Ovary (tissue), 3 donors: ENCODE measurements around the gene DEFB121.

Source experiments
- EP300 ChIP-seq: sonication (generic); formaldehyde crosslinking; IDR thresholded peaks from one replicate; pipeline ENCODE4 v1.6.1; 2017; ENCODE audit warnings: antibody characterized with exemption
- POLR2A ChIP-seq: fragments of 450-650 bp; IDR thresholded peaks from one replicate; pipeline ENCODE4 v1.6.1; 2017; ENCODE audit warnings: antibody characterized with exemption, mild to moderate bottlenecking, moderate library complexity
- TF ChIP-seq, protein P1 (sequence below), 3 donors: fragments of 450-650 bp in 2 of 3; fragments of 200-600 bp in 1 of 3; IDR thresholded peaks; one replicate each; pipeline versions ENCODE4 v1.5.1 to v1.8.0; 2016 to 2022; ENCODE audit warnings: antibody characterized with exemption in 3 of 3, mild to moderate bottlenecking in 1 of 3
- donor health status: DM: no; HTN: no; CAD: no.

DNA sequence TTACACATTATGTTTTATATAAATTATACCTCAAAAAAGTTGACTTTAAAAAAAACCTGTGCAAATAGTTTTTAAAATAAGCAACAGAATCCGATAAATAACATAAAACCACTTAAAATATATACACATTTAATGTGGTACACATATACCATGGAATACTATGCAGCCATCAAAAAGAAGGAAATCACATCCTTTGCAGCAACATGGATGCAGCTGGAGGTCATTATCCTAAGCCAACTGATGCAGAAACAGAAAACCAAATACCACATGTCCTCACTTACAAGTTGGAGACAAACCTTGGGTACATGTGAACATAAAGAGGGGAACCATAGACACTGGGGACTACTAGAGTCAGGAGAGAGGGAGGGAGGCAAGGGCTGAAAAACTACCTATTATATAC is 4.0 kb upstream of the DEFB121 start:
- TF ChIP-seq, protein P1, sequence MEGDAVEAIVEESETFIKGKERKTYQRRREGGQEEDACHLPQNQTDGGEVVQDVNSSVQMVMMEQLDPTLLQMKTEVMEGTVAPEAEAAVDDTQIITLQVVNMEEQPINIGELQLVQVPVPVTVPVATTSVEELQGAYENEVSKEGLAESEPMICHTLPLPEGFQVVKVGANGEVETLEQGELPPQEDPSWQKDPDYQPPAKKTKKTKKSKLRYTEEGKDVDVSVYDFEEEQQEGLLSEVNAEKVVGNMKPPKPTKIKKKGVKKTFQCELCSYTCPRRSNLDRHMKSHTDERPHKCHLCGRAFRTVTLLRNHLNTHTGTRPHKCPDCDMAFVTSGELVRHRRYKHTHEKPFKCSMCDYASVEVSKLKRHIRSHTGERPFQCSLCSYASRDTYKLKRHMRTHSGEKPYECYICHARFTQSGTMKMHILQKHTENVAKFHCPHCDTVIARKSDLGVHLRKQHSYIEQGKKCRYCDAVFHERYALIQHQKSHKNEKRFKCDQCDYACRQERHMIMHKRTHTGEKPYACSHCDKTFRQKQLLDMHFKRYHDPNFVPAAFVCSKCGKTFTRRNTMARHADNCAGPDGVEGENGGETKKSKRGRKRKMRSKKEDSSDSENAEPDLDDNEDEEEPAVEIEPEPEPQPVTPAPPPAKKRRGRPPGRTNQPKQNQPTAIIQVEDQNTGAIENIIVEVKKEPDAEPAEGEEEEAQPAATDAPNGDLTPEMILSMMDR (IDR thresholded peaks at IDR 0.05): no peak
- no peak for TF ChIP-seq POLR2A
- TF ChIP-seq EP300: no peak
